ENCODE data around the gene MAST4.

The MAST4 gene

DNA sequence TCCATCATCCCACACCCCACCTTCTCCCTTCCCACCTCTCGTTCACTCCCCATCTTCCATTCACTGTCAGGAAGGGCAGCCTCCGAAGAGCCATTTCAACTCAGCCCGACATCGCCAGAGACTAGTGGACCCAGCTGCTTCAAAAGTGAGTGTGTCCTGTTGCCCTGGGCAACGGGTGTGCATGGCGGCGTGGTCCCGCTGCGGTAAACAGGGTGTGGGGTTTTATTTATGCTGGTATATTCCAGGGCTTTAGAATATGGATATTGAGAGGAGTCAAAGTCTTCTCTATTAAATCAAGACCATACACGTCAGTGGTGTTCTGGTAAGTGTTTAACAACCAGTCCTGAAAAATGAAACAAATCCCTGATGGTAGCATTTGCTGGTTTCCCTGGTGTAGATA lies 274.5 kb downstream of the MAST4 start:
- TF ChIP-seq POLR2AphosphoS5 (IDR thresholded peaks at IDR 0.05; ENCODE audit: low read depth), result no peak
- TF ChIP-seq SPI1 (IDR thresholded peaks at IDR 0.05; ENCODE audit: borderline replicate concordance, low read depth), result no peak
- TF ChIP-seq, protein P1, sequence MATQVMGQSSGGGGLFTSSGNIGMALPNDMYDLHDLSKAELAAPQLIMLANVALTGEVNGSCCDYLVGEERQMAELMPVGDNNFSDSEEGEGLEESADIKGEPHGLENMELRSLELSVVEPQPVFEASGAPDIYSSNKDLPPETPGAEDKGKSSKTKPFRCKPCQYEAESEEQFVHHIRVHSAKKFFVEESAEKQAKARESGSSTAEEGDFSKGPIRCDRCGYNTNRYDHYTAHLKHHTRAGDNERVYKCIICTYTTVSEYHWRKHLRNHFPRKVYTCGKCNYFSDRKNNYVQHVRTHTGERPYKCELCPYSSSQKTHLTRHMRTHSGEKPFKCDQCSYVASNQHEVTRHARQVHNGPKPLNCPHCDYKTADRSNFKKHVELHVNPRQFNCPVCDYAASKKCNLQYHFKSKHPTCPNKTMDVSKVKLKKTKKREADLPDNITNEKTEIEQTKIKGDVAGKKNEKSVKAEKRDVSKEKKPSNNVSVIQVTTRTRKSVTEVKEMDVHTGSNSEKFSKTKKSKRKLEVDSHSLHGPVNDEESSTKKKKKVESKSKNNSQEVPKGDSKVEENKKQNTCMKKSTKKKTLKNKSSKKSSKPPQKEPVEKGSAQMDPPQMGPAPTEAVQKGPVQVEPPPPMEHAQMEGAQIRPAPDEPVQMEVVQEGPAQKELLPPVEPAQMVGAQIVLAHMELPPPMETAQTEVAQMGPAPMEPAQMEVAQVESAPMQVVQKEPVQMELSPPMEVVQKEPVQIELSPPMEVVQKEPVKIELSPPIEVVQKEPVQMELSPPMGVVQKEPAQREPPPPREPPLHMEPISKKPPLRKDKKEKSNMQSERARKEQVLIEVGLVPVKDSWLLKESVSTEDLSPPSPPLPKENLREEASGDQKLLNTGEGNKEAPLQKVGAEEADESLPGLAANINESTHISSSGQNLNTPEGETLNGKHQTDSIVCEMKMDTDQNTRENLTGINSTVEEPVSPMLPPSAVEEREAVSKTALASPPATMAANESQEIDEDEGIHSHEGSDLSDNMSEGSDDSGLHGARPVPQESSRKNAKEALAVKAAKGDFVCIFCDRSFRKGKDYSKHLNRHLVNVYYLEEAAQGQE (IDR thresholded peaks at IDR 0.05; ENCODE audit: insufficient replicate concordance, low read depth), result no peak
- TF ChIP-seq GABPA (IDR thresholded peaks at IDR 0.05; ENCODE audit: low read depth), result no peak
- TF ChIP-seq, protein P2, sequence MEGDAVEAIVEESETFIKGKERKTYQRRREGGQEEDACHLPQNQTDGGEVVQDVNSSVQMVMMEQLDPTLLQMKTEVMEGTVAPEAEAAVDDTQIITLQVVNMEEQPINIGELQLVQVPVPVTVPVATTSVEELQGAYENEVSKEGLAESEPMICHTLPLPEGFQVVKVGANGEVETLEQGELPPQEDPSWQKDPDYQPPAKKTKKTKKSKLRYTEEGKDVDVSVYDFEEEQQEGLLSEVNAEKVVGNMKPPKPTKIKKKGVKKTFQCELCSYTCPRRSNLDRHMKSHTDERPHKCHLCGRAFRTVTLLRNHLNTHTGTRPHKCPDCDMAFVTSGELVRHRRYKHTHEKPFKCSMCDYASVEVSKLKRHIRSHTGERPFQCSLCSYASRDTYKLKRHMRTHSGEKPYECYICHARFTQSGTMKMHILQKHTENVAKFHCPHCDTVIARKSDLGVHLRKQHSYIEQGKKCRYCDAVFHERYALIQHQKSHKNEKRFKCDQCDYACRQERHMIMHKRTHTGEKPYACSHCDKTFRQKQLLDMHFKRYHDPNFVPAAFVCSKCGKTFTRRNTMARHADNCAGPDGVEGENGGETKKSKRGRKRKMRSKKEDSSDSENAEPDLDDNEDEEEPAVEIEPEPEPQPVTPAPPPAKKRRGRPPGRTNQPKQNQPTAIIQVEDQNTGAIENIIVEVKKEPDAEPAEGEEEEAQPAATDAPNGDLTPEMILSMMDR (IDR thresholded peaks at IDR 0.05; ENCODE audit: insufficient read depth, low read length), result no peak
- Histone ChIP-seq H3K27me3 (ENCODE audit: insufficient read depth, poor library complexity, severe bottlenecking) (no peaks in the 10 kb centered on the region), H3K27ac (replicated peaks) (no peak overlapping the region), H3K4me3 (replicated peaks; ENCODE audit: insufficient read depth, low read length) (no peak overlapping the region)
- DNase-seq (ENCODE audit: low read depth in 1 of 2, low spot score in 1 of 2), result no peak

DNA sequence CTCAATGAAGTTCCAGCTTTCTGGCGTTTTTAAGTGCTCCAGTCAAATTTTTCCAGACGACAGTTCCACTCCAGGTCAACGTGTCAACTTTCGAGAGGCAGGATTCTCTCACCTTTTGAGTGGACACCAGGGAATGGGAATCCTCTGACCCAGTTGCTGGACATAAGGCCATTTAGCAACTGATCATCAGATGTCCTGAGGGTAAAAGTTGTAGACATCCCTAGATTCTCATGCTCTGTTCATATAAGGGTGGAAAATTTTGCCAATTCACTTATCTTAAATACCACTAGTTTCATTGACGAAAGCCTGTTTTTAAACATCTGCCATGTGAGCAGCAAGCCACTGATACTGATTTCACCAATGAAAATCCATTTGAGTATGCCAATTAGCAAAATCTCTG lies 275.5 kb downstream of the MAST4 start:
- TF ChIP-seq, protein P1 (IDR thresholded peaks at IDR 0.05; ENCODE audit: insufficient replicate concordance, low read depth), result no peak
- no peak for TF ChIP-seq SPI1 (IDR thresholded peaks at IDR 0.05; ENCODE audit: borderline replicate concordance, low read depth)
- no peak for TF ChIP-seq POLR2AphosphoS5 (IDR thresholded peaks at IDR 0.05; ENCODE audit: low read depth)
- no peak for TF ChIP-seq GABPA (IDR thresholded peaks at IDR 0.05; ENCODE audit: low read depth)
- TF ChIP-seq, protein P2 (IDR thresholded peaks at IDR 0.05; ENCODE audit: insufficient read depth, low read length), result no peak
- H3K4me3 ChIP-seq (replicated peaks; ENCODE audit: insufficient read depth, low read length), result no peak overlapping the region
- no peaks in the 10 kb centered on the region for H3K27me3 ChIP-seq (ENCODE audit: insufficient read depth, poor library complexity, severe bottlenecking)
- H3K27ac ChIP-seq (replicated peaks), result no peak overlapping the region
- no peak for DNase-seq (ENCODE audit: low read depth in 1 of 2, low spot score in 1 of 2)

DNA sequence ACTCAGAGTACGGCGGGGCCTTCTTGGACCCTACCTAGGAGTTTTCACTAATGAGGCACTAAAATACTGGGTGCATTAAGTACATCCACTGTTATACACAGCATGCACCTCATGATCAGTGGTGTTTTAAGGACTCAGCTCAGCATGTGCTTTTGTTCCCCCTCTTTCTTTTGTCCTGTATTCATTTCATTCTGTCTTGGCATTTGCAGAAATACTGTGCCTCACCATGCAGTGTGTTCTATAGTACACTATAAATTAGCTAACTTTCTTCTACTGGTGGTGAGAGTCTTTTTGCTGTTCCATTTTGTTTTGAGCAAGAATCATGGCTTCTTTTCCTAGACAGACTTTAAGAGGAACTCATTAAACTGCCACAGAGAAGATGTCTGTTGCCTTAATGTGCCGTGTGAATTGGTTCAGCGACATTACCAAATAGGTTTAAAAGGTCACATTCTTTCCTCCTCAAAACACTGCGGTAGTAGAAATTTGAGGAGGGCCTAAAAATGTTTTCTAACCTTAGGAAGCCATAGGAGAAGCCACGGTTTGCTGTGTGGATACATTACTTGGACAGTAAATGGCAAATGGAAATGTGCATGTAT lies 276.6 kb downstream of the MAST4 start:
- Histone ChIP-seq H3K27me3 (ENCODE audit: insufficient read depth, poor library complexity, severe bottlenecking) (no peaks in the 10 kb centered on the region), H3K27ac (replicated peaks) (no peak overlapping the region), H3K4me3 (replicated peaks; ENCODE audit: insufficient read depth, low read length) (no peak overlapping the region)
- DNase-seq (ENCODE audit: low read depth in 1 of 2, low spot score in 1 of 2), result no peak
- TF ChIP-seq, protein P2 (IDR thresholded peaks at IDR 0.05; ENCODE audit: insufficient read depth, low read length), result no peak
- TF ChIP-seq, protein P1 (IDR thresholded peaks at IDR 0.05; ENCODE audit: insufficient replicate concordance, low read depth), result no peak
- TF ChIP-seq POLR2AphosphoS5 (IDR thresholded peaks at IDR 0.05; ENCODE audit: low read depth), result no peak
- TF ChIP-seq GABPA (IDR thresholded peaks at IDR 0.05; ENCODE audit: low read depth), result no peak
- TF ChIP-seq SPI1 (IDR thresholded peaks at IDR 0.05; ENCODE audit: borderline replicate concordance, low read depth), result no peak
